PC-3 (cell line): ENCODE measurements around the gene REXO1. TPM values are rescaled to one million over a fixed set of nuclear protein-coding genes. Genes with fewer than 3 reads are reported as not detected.
A peak's percentile ranks its signal among the peaks of the same experiment; 100 is the strongest.

Source experiments
- ATAC-seq: fragments of 200-7000 bp; cut with Tn5 transposase; 2 replicates; pipeline ENCODE4 v1.9.1; 2020; ENCODE audit warnings: mild to moderate bottlenecking, moderate library complexity
- BruUV-seq: library from RNA; stranded (reverse); fragments of 400-500 nt; replicated peaks from 2 replicates; lab custom pipeline; 2021; lab: Mats Ljungman, UMichigan
- CTCF ChIA-PET: fragments of 300-600 bp; sonication (Branson Sonifier 250); formaldehyde crosslinking; loops from one replicate; lab custom pipeline; 2022; ENCODE audit warnings: antibody characterized with exemption; lab: Charles Lee
- POLR2A ChIA-PET: fragments of 300-600 bp; sonication (Branson Sonifier 250); formaldehyde crosslinking; loops from one replicate; lab custom pipeline; 2022; ENCODE audit warnings: antibody characterized with exemption; ENCODE audit not compliant: unreplicated experiment; lab: Charles Lee
- DNase-seq: peaks from one replicate; pipeline ENCODE4 v3.0.0-alpha.2; 2015
- H2AFZ ChIP-seq: fragments of 300-600 bp; sonication (generic); 2 replicates; pipeline ENCODE4 v1.6.0; 2016; ENCODE audit warnings: antibody characterized with exemption, low read length
- H3F3A ChIP-seq: fragments of 300-600 bp; sonication (generic); one replicate; pipeline ENCODE4 v1.6.0; 2017; ENCODE audit warnings: antibody characterized with exemption, low read length, control low read depth, mild to moderate bottlenecking; ENCODE audit not compliant: unreplicated experiment
- H3K27ac ChIP-seq: fragments of 300-600 bp; sonication (generic); 2 replicates; pipeline ENCODE4 v1.5.1; 2016; ENCODE audit warnings: mild to moderate bottlenecking, low read length
- H3K27me3 ChIP-seq: fragments of 300-600 bp; sonication (generic); 2 replicates; pipeline ENCODE4 v1.6.1; 2016; ENCODE audit warnings: low read length, mixed read lengths
- H3K36me3 ChIP-seq: fragments of 300-600 bp; sonication (generic); 2 replicates; pipeline ENCODE4 v1.6.1; 2016; ENCODE audit warnings: low read depth, mixed run types, low read length, mixed read lengths
- H3K4me1 ChIP-seq: fragments of 300-600 bp; sonication (generic); 2 replicates; pipeline ENCODE4 v1.5.1; 2016; ENCODE audit warnings: low read length; ENCODE audit not compliant: insufficient read depth
- H3K4me2 ChIP-seq: fragments of 300-600 bp; sonication (generic); 2 replicates; pipeline ENCODE4 v1.6.0; 2016; ENCODE audit warnings: low read length
- H3K4me3 ChIP-seq: fragments of 300-600 bp; sonication (generic); 2 replicates; pipeline ENCODE4 v1.5.1; 2016; ENCODE audit warnings: mild to moderate bottlenecking, low read length, mixed read lengths
- H3K79me2 ChIP-seq: fragments of 300-600 bp; sonication (generic); 2 replicates; pipeline ENCODE4 v1.6.1; 2017; ENCODE audit warnings: low read length, mixed read lengths
- H3K9ac ChIP-seq: fragments of 300-600 bp; sonication (generic); 2 replicates; pipeline ENCODE4 v1.6.0; 2016; ENCODE audit warnings: mild to moderate bottlenecking, low read length
- H3K9me2 ChIP-seq: fragments of 300-600 bp; sonication (generic); replicated peaks from 2 replicates; pipeline ENCODE4 v1.6.1; 2016; ENCODE audit warnings: mixed run types, low read length, mixed read lengths
- H3K9me3 ChIP-seq: fragments of 300-600 bp; sonication (generic); 2 replicates; pipeline ENCODE4 v1.6.1; 2016; ENCODE audit warnings: low read length, mixed read lengths
- H4K20me1 ChIP-seq: fragments of 300-600 bp; sonication (generic); 2 replicates; pipeline ENCODE4 v1.6.1; 2016; ENCODE audit warnings: low read length, mixed read lengths
- EZH2 ChIP-seq: fragments of 300-600 bp; sonication (generic); IDR thresholded peaks from one replicate; pipeline ENCODE4 v1.6.1; 2017; ENCODE audit warnings: antibody characterized with exemption, mild to moderate bottlenecking, low read length; ENCODE audit not compliant: unreplicated experiment
- EZH2phosphoT487 ChIP-seq: fragments of 300-600 bp; sonication (generic); IDR thresholded peaks from 2 replicates; pipeline ENCODE4 v1.6.1; 2018; ENCODE audit warnings: mild to moderate bottlenecking, antibody characterized with exemption, low read length, borderline replicate concordance
- intact Hi-C: fragments of 100-400 bp; cut with micrococcal nuclease; formaldehyde crosslinking; loops from 2 replicates; pipeline ENCODE4 v1.9.0; 2023
- total RNA-seq: library from RNA; depleted of rRNA; stranded (reverse); fragments of >200 nt; gene quantifications from 2 replicates; pipeline ENCODE4 v1.2.3, GENCODE V29; 2014
- TF ChIP-seq, protein P1 (sequence below): fragments of 300-600 bp; sonication (generic); conservative IDR thresholded peaks from 2 replicates; pipeline ENCODE4 v1.5.1; 2017; ENCODE audit warnings: antibody characterized with exemption, low read depth, mild to moderate bottlenecking, low read length

Gene REXO1
- total RNA-seq, 1 experiment from 2014 or later = 21.4 TPM

DNA sequence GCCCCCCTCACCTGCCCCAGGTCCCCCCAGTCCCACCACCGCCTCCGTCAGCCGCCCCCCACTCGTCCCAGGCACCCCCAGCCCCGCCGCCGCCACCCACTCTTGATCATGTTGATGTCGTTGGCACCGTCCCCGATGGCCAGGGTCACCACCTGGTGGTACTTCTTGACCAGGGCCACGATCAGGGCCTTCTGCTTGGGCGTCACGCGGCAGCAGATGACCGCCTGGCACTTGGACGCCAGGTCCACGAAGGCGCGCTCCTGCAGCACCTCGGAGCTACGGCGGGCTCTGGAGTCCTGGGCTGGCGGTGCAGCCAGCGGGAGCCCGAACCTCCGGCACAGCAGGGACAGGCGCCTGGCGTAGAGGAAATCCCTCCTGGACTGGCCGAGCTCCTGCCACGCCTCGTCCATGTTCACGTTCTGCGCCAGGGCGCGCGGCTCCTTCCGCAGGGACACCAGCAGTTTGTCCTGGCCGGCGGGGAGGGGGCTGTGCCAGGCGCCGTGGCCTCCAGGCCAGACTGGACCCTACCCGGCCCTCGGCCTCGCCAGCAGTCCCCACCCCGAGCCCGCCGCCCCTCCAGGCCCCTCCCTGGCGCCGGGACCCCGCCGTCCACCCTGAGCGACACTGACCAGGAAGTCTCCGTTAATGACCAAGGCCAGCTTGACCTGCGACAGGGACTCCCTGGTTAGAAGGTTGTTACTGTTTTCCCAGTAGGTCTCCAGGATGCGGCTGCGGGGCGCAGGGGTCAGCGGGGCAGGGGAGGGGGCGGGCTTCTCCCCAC lies 58.8 kb downstream of the REXO1 start:
- Histone ChIP-seq H3K9me2 (no peaks in the 10 kb centered on the region), H3F3A (no peaks in the 10 kb centered on the region), H3K4me1 (no peaks in the 10 kb centered on the region), H4K20me1 (no peaks in the 10 kb centered on the region), H3K9me3 (no peaks in the 10 kb centered on the region), H3K9ac (no peak overlapping the region), H2AFZ (peak overlapping the region; percentile 67; the same call in 1 of the 2 replicates), H3K4me2 (peak overlapping the region; percentile 79), H3K4me3 (peak overlapping the region; percentile 47; the same call in 1 of the 2 replicates), H3K79me2 (no peaks in the 10 kb centered on the region), H3K27me3 (no peaks in the 10 kb centered on the region), H3K36me3 (no peaks in the 10 kb centered on the region), H3K27ac (no peak overlapping the region)
- intact Hi-C loops = no loop called here
- no peak for TF ChIP-seq EZH2
- TF ChIP-seq EZH2phosphoT487 = no peak
- TF ChIP-seq, protein P1, sequence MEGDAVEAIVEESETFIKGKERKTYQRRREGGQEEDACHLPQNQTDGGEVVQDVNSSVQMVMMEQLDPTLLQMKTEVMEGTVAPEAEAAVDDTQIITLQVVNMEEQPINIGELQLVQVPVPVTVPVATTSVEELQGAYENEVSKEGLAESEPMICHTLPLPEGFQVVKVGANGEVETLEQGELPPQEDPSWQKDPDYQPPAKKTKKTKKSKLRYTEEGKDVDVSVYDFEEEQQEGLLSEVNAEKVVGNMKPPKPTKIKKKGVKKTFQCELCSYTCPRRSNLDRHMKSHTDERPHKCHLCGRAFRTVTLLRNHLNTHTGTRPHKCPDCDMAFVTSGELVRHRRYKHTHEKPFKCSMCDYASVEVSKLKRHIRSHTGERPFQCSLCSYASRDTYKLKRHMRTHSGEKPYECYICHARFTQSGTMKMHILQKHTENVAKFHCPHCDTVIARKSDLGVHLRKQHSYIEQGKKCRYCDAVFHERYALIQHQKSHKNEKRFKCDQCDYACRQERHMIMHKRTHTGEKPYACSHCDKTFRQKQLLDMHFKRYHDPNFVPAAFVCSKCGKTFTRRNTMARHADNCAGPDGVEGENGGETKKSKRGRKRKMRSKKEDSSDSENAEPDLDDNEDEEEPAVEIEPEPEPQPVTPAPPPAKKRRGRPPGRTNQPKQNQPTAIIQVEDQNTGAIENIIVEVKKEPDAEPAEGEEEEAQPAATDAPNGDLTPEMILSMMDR = no peak
- POLR2A ChIA-PET = no interaction called here
- CTCF ChIA-PET = interaction anchor here (0.7 kb wide), 1 partner anchor 9 kb away, joined by 3 read pairs; no protein-coding TSS in a partner anchor
- no TSS peak for BruUV-seq
- ATAC-seq (peak; percentile 63), DNase-seq (peak; percentile 14)

GRCh38 chr19:1787116-1787515 lies 61.2 kb downstream of the REXO1 start:
- no peak overlapping the region for H2AFZ ChIP-seq
- POLR2A ChIA-PET = no interaction called here
- no peaks in the 10 kb centered on the region for H3K4me1 ChIP-seq
- H4K20me1 ChIP-seq = no peaks in the 10 kb centered on the region
- TF ChIP-seq EZH2 = no peak
- TF ChIP-seq, protein P1 = no peak
- DNase-seq (no peak), ATAC-seq (no peak)
- CTCF ChIA-PET = no interaction called here
- H3K9ac ChIP-seq = no peak overlapping the region
- H3F3A ChIP-seq = no peaks in the 10 kb centered on the region
- H3K79me2 ChIP-seq = no peaks in the 10 kb centered on the region
- H3K9me3 ChIP-seq = no peaks in the 10 kb centered on the region
- intact Hi-C loops = no loop called here
- BruUV-seq = no TSS peak
- H3K27me3 ChIP-seq = no peaks in the 10 kb centered on the region
- no peaks in the 10 kb centered on the region for H3K36me3 ChIP-seq
- H3K27ac ChIP-seq = no peak overlapping the region
- no peak overlapping the region for H3K4me2 ChIP-seq
- H3K4me3 ChIP-seq = no peak overlapping the region
- no peaks in the 10 kb centered on the region for H3K9me2 ChIP-seq

DNA sequence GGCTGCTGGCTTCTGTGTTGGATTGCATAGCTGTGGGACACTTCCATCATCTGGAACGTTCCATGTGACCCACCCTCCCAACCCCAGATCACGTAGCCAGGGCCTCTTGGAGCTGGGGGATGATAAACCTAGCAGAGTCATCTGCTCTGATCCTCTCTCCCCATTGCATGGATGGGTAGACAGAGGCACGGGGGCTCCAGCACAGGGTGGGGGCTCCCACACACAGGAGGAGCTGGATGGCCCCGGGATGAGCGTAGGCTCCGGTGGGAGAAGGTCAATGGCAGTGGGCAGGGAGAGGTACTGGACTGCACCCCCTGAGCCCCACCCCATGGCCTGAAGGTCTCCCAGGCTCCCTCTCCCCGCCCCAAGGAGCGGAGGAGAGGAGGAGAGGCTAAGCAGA lies 61.6 kb downstream of the REXO1 start:
- no peaks in the 10 kb centered on the region for H4K20me1 ChIP-seq
- H3F3A ChIP-seq = no peaks in the 10 kb centered on the region
- no peak overlapping the region for H2AFZ ChIP-seq
- no peak for DNase-seq
- TF ChIP-seq, protein P1 = no peak
- TF ChIP-seq EZH2phosphoT487 (no peak), EZH2 (no peak)
- no peak overlapping the region for H3K4me2 ChIP-seq
- no peaks in the 10 kb centered on the region for H3K4me1 ChIP-seq
- no peaks in the 10 kb centered on the region for H3K27me3 ChIP-seq
- intact Hi-C loops = no loop called here
- BruUV-seq = no TSS peak
- no peak overlapping the region for H3K9ac ChIP-seq
- H3K27ac ChIP-seq = no peak overlapping the region
- ChIA-PET CTCF (no interaction called here), POLR2A (no interaction called here)
- H3K36me3 ChIP-seq = no peaks in the 10 kb centered on the region
- H3K9me3 ChIP-seq = no peaks in the 10 kb centered on the region
- H3K4me3 ChIP-seq = no peak overlapping the region
- no peaks in the 10 kb centered on the region for H3K79me2 ChIP-seq
- no peaks in the 10 kb centered on the region for H3K9me2 ChIP-seq
- no peak for ATAC-seq
